G401 (cell line): ENCODE measurements around the gene ADM2. TPM values are rescaled to one million over a fixed set of nuclear protein-coding genes. Genes with fewer than 3 reads are reported as not detected.

Experiments used
- DNase-seq: peaks from one replicate; pipeline ENCODE4 v3.0.0-alpha.2; 2015; ENCODE audit warnings: low spot score
- in situ Hi-C: cut with HindIII; loops from 2 replicates; pipeline ENCODE4 v1.10.0; 2016; ENCODE audit warnings: low sequenced_read_pairs, mixed read lengths
- total RNA-seq: library from RNA; depleted of rRNA; stranded (reverse); fragments of >200 nt; shearing (Covaris generic); gene quantifications from 2 replicates; pipeline ENCODE4 v1.2.3, GENCODE V29; 2014

The ADM2 gene
- total RNA-seq, 1 experiment from 2014 or later = not detected

- no peak for DNase-seq
- in situ Hi-C loops = no loop called here
Measured at GRCh38 chr22:50482107-50483074, 1.0 kb downstream of the ADM2 start.

- in situ Hi-C loops = no loop called here
- no peak for DNase-seq
Measured at GRCh38 chr22:50483106-50483505, 1.8 kb downstream of the ADM2 start.

- in situ Hi-C loops = no loop called here
- DNase-seq = no peak
Measured at GRCh38 chr22:50483556-50483955, 2.2 kb downstream of the ADM2 start.

- in situ Hi-C loops = no loop called here
- DNase-seq = no peak
Measured at GRCh38 chr22:50483977-50484853, 2.9 kb downstream of the ADM2 start.

- DNase-seq = no peak
- in situ Hi-C loops = no loop called here
Measured at GRCh38 chr22:50485221-50486131, 4.1 kb downstream of the ADM2 start.

GRCh38 chr22:50486561-50487289, 5.4 kb downstream of the ADM2 start, which contains the start of gene MIOX:
Gene MIOX (plus strand): TSS chr22:50486859. CDS start chr22:50486898, 39 bp downstream.
- in situ Hi-C loops = no loop called here
- DNase-seq = no peak

GRCh38 chr22:50487290-50488005, 6.1 kb downstream of the ADM2 start:
- no peak for DNase-seq
- in situ Hi-C loops = no loop called here

GRCh38 chr22:50488006-50488677, 6.8 kb downstream of the ADM2 start:
- in situ Hi-C loops = no loop called here
- no peak for DNase-seq

- in situ Hi-C loops = no loop called here
- DNase-seq = no peak
Measured at GRCh38 chr22:50488886-50489285, 7.5 kb downstream of the ADM2 start.

GRCh38 chr22:50489363-50490243, 8.3 kb downstream of the ADM2 start:
- DNase-seq = no peak
- in situ Hi-C loops = loop anchor here (10.0 kb wide), 1 partner anchor 85 kb away; the partner anchor contains the start of gene CPT1B

GRCh38 chr22:50490531-50491308, 9.4 kb downstream of the ADM2 start:
- no peak for DNase-seq
- in situ Hi-C loops = loop anchor here (10.0 kb wide), 1 partner anchor 84 kb away; the partner anchor contains the start of gene CPT1B

- in situ Hi-C loops = loop anchor here (10.0 kb wide), 1 partner anchor 78 kb away; the partner anchor contains the start of gene CPT1B
Measured at GRCh38 chr22:50497093-50497492, 15.8 kb downstream of the ADM2 start.

GRCh38 chr22:50498322-50498890, 17.1 kb downstream of the ADM2 start:
- in situ Hi-C loops = loop anchor here (10.0 kb wide), 1 partner anchor 76 kb away; the partner anchor contains the start of gene CPT1B
- peak; percentile 86 for DNase-seq

More at GRCh38 chr22:50497093-50497492, 15.8 kb downstream of the ADM2 start:
- DNase-seq = no peak

- in situ Hi-C loops = no loop called here
- no peak for DNase-seq
Measured at GRCh38 chr22:50500452-50500851, 19.1 kb downstream of the ADM2 start.

- in situ Hi-C loops = no loop called here
- no peak for DNase-seq
Measured at GRCh38 chr22:50502096-50502495, 20.8 kb downstream of the ADM2 start.
